ENCODE results near the gene TCF15.

GRCh38 chr20:584971-585301 lies 25.2 kb downstream of the TCF15 start:
- TF ChIP-seq POLR2AphosphoS5 (IDR thresholded peaks at IDR 0.05; ENCODE audit: low read depth, low read length) (no peak), SIN3A (IDR thresholded peaks at IDR 0.05; ENCODE audit: borderline replicate concordance, insufficient read depth, low read length) (no peak)

All from PFSK-1 (cell line).